ENCODE measurements around the gene CORO2A. TPM values are rescaled to one million over a fixed set of nuclear protein-coding genes. Genes with fewer than 3 reads are reported as not detected.

CORO2A gene
- total RNA-seq, 1 experiment from 2014 or later = 15.8 TPM

GRCh38 chr9:98214811-98215210, 22.4 kb upstream of the CORO2A start:
- no peaks in the 10 kb centered on the region for H3K9me3 Mint-ChIP-seq
- no peak overlapping the region for H3K14ac ChIP-seq (ENCODE audit: insufficient read depth, low read length)
- no peak overlapping the region for H3K56ac ChIP-seq (ENCODE audit: insufficient read length, low read depth, low read length)
- H3K27me3 ChIP-seq (ENCODE audit: insufficient read depth, low read length) = no peaks in the 10 kb centered on the region
- no peak overlapping the region for H3K4ac ChIP-seq (ENCODE audit: low read depth, low read length)
- no peak overlapping the region for H3K4me2 ChIP-seq (ENCODE audit: insufficient read depth, insufficient read length, low read length)
- peaks cover 3 to 19% (median 4%) of the 10 kb centered on the region in 3 experiments; a peak in 4 of 7 replicates for H3K36me3 Mint-ChIP-seq (ENCODE audit: insufficient read depth in 1 of 3, low read depth in 3 of 3)
- no peak overlapping the region for H2BK20ac ChIP-seq (ENCODE audit: low read depth, low read length, poor library complexity, severe bottlenecking)
- H2AK5ac ChIP-seq (ENCODE audit: insufficient read length, low read length) = no peak overlapping the region
- no peak overlapping the region for H2AFZ ChIP-seq (ENCODE audit: low read length)
- DNase-seq = no peak
- no peak overlapping the region for H4K5ac ChIP-seq (ENCODE audit: insufficient read length, low read depth, low read length)
- H3K79me1 ChIP-seq (ENCODE audit: insufficient read depth, low read depth, low read length, poor library complexity, severe bottlenecking) = no peaks in the 10 kb centered on the region
- H3K9ac ChIP-seq (ENCODE audit: extremely low read depth, insufficient read length, low read length) = no peak overlapping the region
- H4K91ac ChIP-seq (ENCODE audit: insufficient read length, low read depth, low read length) = no peak overlapping the region
- peaks cover 30 to 33% of the 10 kb centered on the region in 2 experiments for H3K4me1 Mint-ChIP-seq
- H2BK15ac ChIP-seq (ENCODE audit: low read depth, low read length) = no peak overlapping the region
- H3K9me3 ChIP-seq (ENCODE audit: control insufficient read depth, low read depth, low read length) = no peaks in the 10 kb centered on the region
- no peak overlapping the region for H3K27ac Mint-ChIP-seq
- H3T11ph ChIP-seq (ENCODE audit: low read length) = no peak overlapping the region
- WGBS (ENCODE audit: extremely low coverage, insufficient read length, low lambda C conversion rate) = no CpG with 5 or more reads among the region's 6 CpGs
- no peaks in the 10 kb centered on the region for H4K20me1 ChIP-seq (ENCODE audit: control insufficient read depth, insufficient read depth, insufficient read length)
- H3K18ac ChIP-seq (ENCODE audit: insufficient read length, low read depth, low read length) = no peak overlapping the region
- no peak overlapping the region for H2BK120ac ChIP-seq (ENCODE audit: low read depth, low read length, poor library complexity, severe bottlenecking)
- H3K23ac ChIP-seq (ENCODE audit: insufficient read length, low read depth, low read length) = no peak overlapping the region
- H3K79me2 ChIP-seq (ENCODE audit: insufficient read depth, low read length) = no peaks in the 10 kb centered on the region
- TF ChIP-seq CTCF (conservative IDR thresholded peaks at IDR 0.05) = no peak
- no peaks in the 10 kb centered on the region for H3K23me2 ChIP-seq (ENCODE audit: insufficient read length, low read depth, low read length, poor library complexity, severe bottlenecking)
- no peak overlapping the region for H4K8ac ChIP-seq (replicated peaks; ENCODE audit: insufficient read length, low read depth, low read length)
- no peak overlapping the region for H2BK12ac ChIP-seq (ENCODE audit: insufficient read length, low read depth, low read length)
- H3K4me3 Mint-ChIP-seq = no peak overlapping the region; a peak in 1 of 5 replicates
- peaks cover 8% of the 10 kb centered on the region for H3K4me1 ChIP-seq (ENCODE audit: insufficient read depth, low read length)
- no peak overlapping the region for H3K27ac ChIP-seq (ENCODE audit: insufficient read length, low read depth, low read length)
- no peaks in the 10 kb centered on the region for H3K27me3 Mint-ChIP-seq (ENCODE audit: low read depth)
- H2BK5ac ChIP-seq (ENCODE audit: insufficient read length, low read length) = no peak overlapping the region
